HepG2 (cell line): Measurements from ENCODE around the gene MFAP2. TPM values are rescaled to one million over a fixed set of nuclear protein-coding genes. Genes with fewer than 3 reads are reported as not detected.
A peak's percentile ranks its signal among the peaks of the same experiment; 100 is the strongest.

Experiments
- ATM ChIP-seq: fragments of 450-650 bp; IDR thresholded peaks from 2 replicates; pipeline ENCODE4 v1.7.1; 2017; ENCODE audit warnings: mild to moderate bottlenecking, borderline replicate concordance
- ISL2 ChIP-seq: sonication (generic); formaldehyde crosslinking; IDR thresholded peaks from 2 replicates; pipeline ENCODE4 v1.5.0; 2020; ENCODE audit warnings: missing genetic modification reagents
- KMT2B ChIP-seq: IDR thresholded peaks from 2 replicates; pipeline ENCODE4 v1.6.1; 2016; ENCODE audit warnings: missing genetic modification reagents, missing compliant biosample characterization
- MEIS2 ChIP-seq: sonication (generic); formaldehyde crosslinking; IDR thresholded peaks from 2 replicates; pipeline ENCODE4 v1.9.0; 2021; ENCODE audit warnings: mild to moderate bottlenecking, missing genetic modification reagents
- MYC ChIP-seq: sonication (generic); formaldehyde crosslinking; IDR thresholded peaks from 2 replicates; pipeline ENCODE4 v1.9.0; 2021; ENCODE audit warnings: missing genetic modification reagents, borderline replicate concordance
- PITX1 ChIP-seq: sonication (generic); formaldehyde crosslinking; IDR thresholded peaks from 2 replicates; pipeline ENCODE4 v1.5.1; 2020; ENCODE audit warnings: mild to moderate bottlenecking, missing genetic modification reagents
- PRPF4 ChIP-seq: fragments of 200-400 bp; formaldehyde crosslinking; IDR thresholded peaks from 2 replicates; pipeline ENCODE4 v1.6.1; 2016; ENCODE audit warnings: low read length, low read depth; ENCODE audit not compliant: poor library complexity, severe bottlenecking
- SMAD9 ChIP-seq: sonication (generic); formaldehyde crosslinking; IDR thresholded peaks from 2 replicates; pipeline ENCODE4 v1.5.1; 2020; ENCODE audit warnings: mild to moderate bottlenecking, missing genetic modification reagents
- SUZ12 ChIP-seq: fragments of 150-350 bp; IDR thresholded peaks from 2 replicates; pipeline ENCODE4 v1.6.1; 2014; ENCODE audit warnings: low read depth, low read length
- ZKSCAN8 ChIP-seq: IDR thresholded peaks from 2 replicates; pipeline ENCODE4 v1.6.1; 2016; ENCODE audit warnings: borderline replicate concordance, missing genetic modification reagents, missing compliant biosample characterization
- ZNF274 ChIP-seq: sonication (generic); formaldehyde crosslinking; IDR thresholded peaks from 2 replicates; pipeline ENCODE4 v1.5.1; 2020; ENCODE audit warnings: mild to moderate bottlenecking, missing genetic modification reagents
- ZNF629 ChIP-seq: sonication (generic); formaldehyde crosslinking; conservative IDR thresholded peaks from 2 replicates; pipeline ENCODE4 v1.5.0; 2020; ENCODE audit warnings: missing genetic modification reagents
- ZNF788 ChIP-seq: sonication (generic); formaldehyde crosslinking; IDR thresholded peaks from 2 replicates; pipeline ENCODE4 v1.5.0; 2020; ENCODE audit warnings: mild to moderate bottlenecking, missing genetic modification reagents, borderline replicate concordance
- ZNF792 ChIP-seq: IDR thresholded peaks from 2 replicates; pipeline ENCODE4 v1.6.1; 2016
- ZSCAN25 ChIP-seq: sonication (generic); formaldehyde crosslinking; IDR thresholded peaks from 2 replicates; pipeline ENCODE4 v1.8.0; 2022; ENCODE audit warnings: mild to moderate bottlenecking, missing genetic modification reagents
- ZSCAN31 ChIP-seq: sonication (generic); formaldehyde crosslinking; IDR thresholded peaks from 2 replicates; pipeline ENCODE4 v1.5.0; 2020; ENCODE audit warnings: low read depth, mild to moderate bottlenecking, missing genetic modification reagents
- polyA plus RNA-seq, 8 experiments: library from polyadenylated mRNA; depleted of rRNA in 3 of 8; stranded (reverse) in 7 of 8; unstranded in 1 of 8; fragments of >200 nt; fragmentation: Illumina TruSeq in 4 of 8; extraction: Trizol in 4 of 8; gene quantifications; 2 replicates each; pipeline versions ENCODE4 v1.2.1 to v1.2.3, GENCODE V29; 2011 to 2016; ENCODE audit warnings: low read depth in 4 of 8, missing spikeins in 1 of 8, mixed read lengths in 1 of 8; ENCODE audit not compliant: insufficient read depth in 1 of 8
- total RNA-seq, 5 experiments: library from RNA; depleted of rRNA; stranded (reverse); fragments of >200 nt; fragmentation: Illumina TruSeq; extraction: Trizol; gene quantifications; 2 replicates each; pipeline ENCODE4 v1.2.3, GENCODE V29; 2016; ENCODE audit warnings: low read depth in 1 of 5
- TF ChIP-seq, protein P1 (sequence below): sonication (generic); formaldehyde crosslinking; IDR thresholded peaks from 2 replicates; pipeline ENCODE4 v1.8.1; 2023; ENCODE audit warnings: mild to moderate bottlenecking, missing genetic modification reagents
- TF ChIP-seq, protein P2 (sequence below): sonication (generic); formaldehyde crosslinking; conservative IDR thresholded peaks from 2 replicates; pipeline ENCODE4 v1.8.1; 2023; ENCODE audit warnings: missing genetic modification reagents
- TF ChIP-seq, protein P3 (sequence below): sonication (generic); formaldehyde crosslinking; IDR thresholded peaks from 2 replicates; pipeline ENCODE4 v1.4.0; 2020; ENCODE audit warnings: missing genetic modification reagents
- TF ChIP-seq, protein P4 (sequence below): sonication (generic); formaldehyde crosslinking; IDR thresholded peaks from 2 replicates; pipeline ENCODE4 v1.5.0; 2020; ENCODE audit warnings: mild to moderate bottlenecking, missing genetic modification reagents, borderline replicate concordance
- TF ChIP-seq, protein P5 (sequence below), 2 experiments: fragments of 450-650 bp in 1 of 2; sonication (generic) in 1 of 2; formaldehyde crosslinking; IDR thresholded peaks; 2 replicates each; pipeline versions ENCODE4 v1.5.0 to v1.8.0; 2020 to 2022; ENCODE audit warnings: mild to moderate bottlenecking in 1 of 2, missing genetic modification reagents in 1 of 2

The MFAP2 gene
- total and polyA plus RNA-seq, 2 of the 13 experiments (the other 11 are each of a cell fraction or from before 2014, with no cell fraction given) = 1.1 to 1.4 TPM

DNA sequence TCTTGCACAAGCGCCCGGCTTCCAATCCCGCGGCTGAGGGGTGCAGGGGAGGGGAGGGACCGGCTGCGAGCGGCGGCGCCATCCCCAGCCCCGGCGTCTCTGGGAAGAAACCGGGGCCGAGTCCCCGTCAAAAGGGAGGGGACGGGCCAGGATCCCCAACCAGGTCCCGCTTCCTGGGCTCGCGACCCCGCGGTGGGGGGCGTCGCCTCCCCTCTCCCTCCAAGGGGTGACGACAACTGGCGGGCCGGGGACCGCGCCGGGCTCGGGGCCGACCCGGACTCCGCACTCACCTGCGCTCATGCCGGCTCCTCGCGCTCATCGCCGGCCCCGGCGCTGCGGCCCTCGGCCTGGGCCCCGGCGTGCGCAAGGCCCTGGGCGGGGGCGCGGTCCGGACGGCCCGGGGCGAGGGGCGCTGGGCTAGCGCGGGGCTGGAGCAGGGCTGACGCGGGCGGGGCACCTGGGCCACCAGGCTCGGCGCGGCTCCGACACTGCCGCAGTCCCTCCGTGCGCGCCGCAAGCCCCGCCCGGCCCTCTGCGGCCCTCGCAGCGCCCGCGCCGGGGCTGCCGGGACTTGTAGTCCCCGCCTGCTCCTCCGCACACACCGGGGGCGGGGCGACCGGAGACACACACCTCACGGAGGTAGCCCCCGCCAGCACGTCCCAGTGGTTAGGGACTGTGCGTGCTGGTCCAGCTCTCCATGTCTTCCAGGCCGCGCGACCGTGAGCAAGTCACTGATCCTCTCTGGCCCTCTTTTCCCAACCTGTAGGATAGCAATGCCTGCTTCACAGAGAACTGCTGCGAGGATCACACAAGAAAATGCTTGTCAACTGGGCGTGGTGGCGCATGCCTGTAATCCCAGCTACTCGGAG, 31.3 kb upstream of the MFAP2 start, which contains the start of gene ATP13A2 (continued):
- TF ChIP-seq, protein P1, sequence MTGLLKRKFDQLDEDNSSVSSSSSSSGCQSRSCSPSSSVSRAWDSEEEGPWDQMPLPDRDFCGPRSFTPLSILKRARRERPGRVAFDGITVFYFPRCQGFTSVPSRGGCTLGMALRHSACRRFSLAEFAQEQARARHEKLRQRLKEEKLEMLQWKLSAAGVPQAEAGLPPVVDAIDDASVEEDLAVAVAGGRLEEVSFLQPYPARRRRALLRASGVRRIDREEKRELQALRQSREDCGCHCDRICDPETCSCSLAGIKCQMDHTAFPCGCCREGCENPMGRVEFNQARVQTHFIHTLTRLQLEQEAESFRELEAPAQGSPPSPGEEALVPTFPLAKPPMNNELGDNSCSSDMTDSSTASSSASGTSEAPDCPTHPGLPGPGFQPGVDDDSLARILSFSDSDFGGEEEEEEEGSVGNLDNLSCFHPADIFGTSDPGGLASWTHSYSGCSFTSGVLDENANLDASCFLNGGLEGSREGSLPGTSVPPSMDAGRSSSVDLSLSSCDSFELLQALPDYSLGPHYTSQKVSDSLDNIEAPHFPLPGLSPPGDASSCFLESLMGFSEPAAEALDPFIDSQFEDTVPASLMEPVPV (CRISPR knock-in tag) = no peak
- TF ChIP-seq, protein P2, sequence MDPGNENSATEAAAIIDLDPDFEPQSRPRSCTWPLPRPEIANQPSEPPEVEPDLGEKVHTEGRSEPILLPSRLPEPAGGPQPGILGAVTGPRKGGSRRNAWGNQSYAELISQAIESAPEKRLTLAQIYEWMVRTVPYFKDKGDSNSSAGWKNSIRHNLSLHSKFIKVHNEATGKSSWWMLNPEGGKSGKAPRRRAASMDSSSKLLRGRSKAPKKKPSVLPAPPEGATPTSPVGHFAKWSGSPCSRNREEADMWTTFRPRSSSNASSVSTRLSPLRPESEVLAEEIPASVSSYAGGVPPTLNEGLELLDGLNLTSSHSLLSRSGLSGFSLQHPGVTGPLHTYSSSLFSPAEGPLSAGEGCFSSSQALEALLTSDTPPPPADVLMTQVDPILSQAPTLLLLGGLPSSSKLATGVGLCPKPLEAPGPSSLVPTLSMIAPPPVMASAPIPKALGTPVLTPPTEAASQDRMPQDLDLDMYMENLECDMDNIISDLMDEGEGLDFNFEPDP (CRISPR knock-in tag) = no peak
- TF ChIP-seq ZSCAN31 (CRISPR knock-in tag) (peak; percentile 58; the same call in 1 of the 2 replicates), ZSCAN25 (CRISPR knock-in tag) (peak; percentile 81), ZNF792 (CRISPR knock-in tag) (no peak), ISL2 (CRISPR knock-in tag) (no peak), PRPF4 (no peak), SMAD9 (CRISPR knock-in tag) (no peak), MYC (CRISPR knock-in tag) (peak; percentile 74), ATM (no peak), ZNF629 (CRISPR knock-in tag) (no peak), KMT2B (CRISPR knock-in tag) (peak; percentile 27; the same call in 1 of the 2 replicates), PITX1 (CRISPR knock-in tag) (0 out of 2 replicates have a peak, but pooled peaks have one; percentile 48), ZKSCAN8 (CRISPR knock-in tag) (no peak), MEIS2 (CRISPR knock-in tag) (no peak), ZNF274 (no peak), SUZ12 (peak; percentile 64), ZNF788 (peak; percentile 66; the same call in 1 of the 2 replicates)
- TF ChIP-seq, protein P3, sequence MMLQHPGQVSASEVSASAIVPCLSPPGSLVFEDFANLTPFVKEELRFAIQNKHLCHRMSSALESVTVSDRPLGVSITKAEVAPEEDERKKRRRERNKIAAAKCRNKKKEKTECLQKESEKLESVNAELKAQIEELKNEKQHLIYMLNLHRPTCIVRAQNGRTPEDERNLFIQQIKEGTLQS (CRISPR knock-in tag) = no peak; the same call in 1 of the 2 replicates
- TF ChIP-seq, protein P4, sequence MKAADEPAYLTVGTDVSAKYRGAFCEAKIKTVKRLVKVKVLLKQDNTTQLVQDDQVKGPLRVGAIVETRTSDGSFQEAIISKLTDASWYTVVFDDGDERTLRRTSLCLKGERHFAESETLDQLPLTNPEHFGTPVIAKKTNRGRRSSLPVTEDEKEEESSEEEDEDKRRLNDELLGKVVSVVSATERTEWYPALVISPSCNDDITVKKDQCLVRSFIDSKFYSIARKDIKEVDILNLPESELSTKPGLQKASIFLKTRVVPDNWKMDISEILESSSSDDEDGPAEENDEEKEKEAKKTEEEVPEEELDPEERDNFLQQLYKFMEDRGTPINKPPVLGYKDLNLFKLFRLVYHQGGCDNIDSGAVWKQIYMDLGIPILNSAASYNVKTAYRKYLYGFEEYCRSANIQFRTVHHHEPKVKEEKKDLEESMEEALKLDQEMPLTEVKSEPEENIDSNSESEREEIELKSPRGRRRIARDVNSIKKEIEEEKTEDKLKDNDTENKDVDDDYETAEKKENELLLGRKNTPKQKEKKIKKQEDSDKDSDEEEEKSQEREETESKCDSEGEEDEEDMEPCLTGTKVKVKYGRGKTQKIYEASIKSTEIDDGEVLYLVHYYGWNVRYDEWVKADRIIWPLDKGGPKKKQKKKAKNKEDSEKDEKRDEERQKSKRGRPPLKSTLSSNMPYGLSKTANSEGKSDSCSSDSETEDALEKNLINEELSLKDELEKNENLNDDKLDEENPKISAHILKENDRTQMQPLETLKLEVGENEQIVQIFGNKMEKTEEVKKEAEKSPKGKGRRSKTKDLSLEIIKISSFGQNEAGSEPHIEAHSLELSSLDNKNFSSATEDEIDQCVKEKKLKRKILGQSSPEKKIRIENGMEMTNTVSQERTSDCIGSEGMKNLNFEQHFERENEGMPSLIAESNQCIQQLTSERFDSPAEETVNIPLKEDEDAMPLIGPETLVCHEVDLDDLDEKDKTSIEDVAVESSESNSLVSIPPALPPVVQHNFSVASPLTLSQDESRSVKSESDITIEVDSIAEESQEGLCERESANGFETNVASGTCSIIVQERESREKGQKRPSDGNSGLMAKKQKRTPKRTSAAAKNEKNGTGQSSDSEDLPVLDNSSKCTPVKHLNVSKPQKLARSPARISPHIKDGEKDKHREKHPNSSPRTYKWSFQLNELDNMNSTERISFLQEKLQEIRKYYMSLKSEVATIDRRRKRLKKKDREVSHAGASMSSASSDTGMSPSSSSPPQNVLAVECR = peak; percentile 61; the same call in 1 of the 2 replicates
- TF ChIP-seq, protein P5, sequence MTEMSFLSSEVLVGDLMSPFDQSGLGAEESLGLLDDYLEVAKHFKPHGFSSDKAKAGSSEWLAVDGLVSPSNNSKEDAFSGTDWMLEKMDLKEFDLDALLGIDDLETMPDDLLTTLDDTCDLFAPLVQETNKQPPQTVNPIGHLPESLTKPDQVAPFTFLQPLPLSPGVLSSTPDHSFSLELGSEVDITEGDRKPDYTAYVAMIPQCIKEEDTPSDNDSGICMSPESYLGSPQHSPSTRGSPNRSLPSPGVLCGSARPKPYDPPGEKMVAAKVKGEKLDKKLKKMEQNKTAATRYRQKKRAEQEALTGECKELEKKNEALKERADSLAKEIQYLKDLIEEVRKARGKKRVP (CRISPR knock-in tag; IDR thresholded peaks at IDR 0.05) = no peak
